Type B pancreatic cell (in vitro differentiated cells): ENCODE measurements around the gene SAMD14. TPM values are rescaled to one million over a fixed set of nuclear protein-coding genes. Genes with fewer than 3 reads are reported as not detected.

Source experiments
- DNase-seq: peaks from one replicate; pipeline ENCODE4 v3.0.0; 2021; ENCODE audit warnings: mixed read lengths; ENCODE audit not compliant: unreplicated experiment; ENCODE audit errors: extremely low spot score
- H3K27ac Mint-ChIP-seq: 2 replicates; pipeline ENCODE4 v1.8.0; 2021; ENCODE audit warnings: mild to moderate bottlenecking, mixed read lengths
- H3K27me3 Mint-ChIP-seq: 2 replicates; pipeline ENCODE4 v1.8.0; 2021; ENCODE audit warnings: mixed read lengths
- H3K36me3 Mint-ChIP-seq: 2 replicates; pipeline ENCODE4 v1.8.0; 2021; ENCODE audit warnings: mixed read lengths
- H3K4me1 Mint-ChIP-seq: one replicate; pipeline ENCODE4 v1.8.0; 2021; ENCODE audit warnings: mixed read lengths; ENCODE audit not compliant: unreplicated experiment
- H3K4me3 Mint-ChIP-seq: 2 replicates; pipeline ENCODE4 v1.8.0; 2021; ENCODE audit warnings: mild to moderate bottlenecking, mixed read lengths
- H3K9me3 Mint-ChIP-seq: 2 replicates; pipeline ENCODE4 v1.8.0; 2021; ENCODE audit warnings: mixed read lengths
- CTCF ChIP-seq: fragments of 200-600 bp; sonication (generic); conservative IDR thresholded peaks from 2 replicates; pipeline ENCODE4 v1.5.0; 2021; ENCODE audit warnings: antibody characterized with exemption, mild to moderate bottlenecking
- long read RNA-seq: library from polyadenylated mRNA; unstranded; transcript quantifications from one replicate; pipeline ENCODE4 v2.0.0, GENCODE V29; 2020
- total RNA-seq: library from RNA; stranded (reverse); gene quantifications from 2 replicates; pipeline ENCODE4 v1.2.1, GENCODE V29; 2021; ENCODE audit warnings: low replicate concordance

The SAMD14 gene
- total RNA-seq: 2.2 and 14.1 TPM in 2 replicates
- long read RNA-seq: 0 reads

GRCh38 chr17:50129728-50130558, at the start of gene SAMD14:
Gene SAMD14 (minus strand): TSS chr17:50130160. CDS start chr17:50124959, 5,201 bp downstream.
- no peak for DNase-seq
- peak within 1 kb of the TSS; percentile 85 for H3K27ac Mint-ChIP-seq

GRCh38 chr17:50177983-50178834, 48.2 kb upstream of the SAMD14 start:
- TF ChIP-seq CTCF: peak; percentile 58
- Mint-ChIP-seq H3K27ac (peak overlapping the region; percentile 80), H3K4me1 (peaks cover 38% of the 10 kb centered on the region), H3K27me3 (peaks cover 14% of the 10 kb centered on the region), H3K9me3 (no peaks in the 10 kb centered on the region), H3K36me3 (no peaks in the 10 kb centered on the region), H3K4me3 (peak overlapping the region; percentile 80)
- DNase-seq: no peak

More at GRCh38 chr17:50129728-50130558, at the start of gene SAMD14:
- peak within 1 kb of the TSS; percentile 96 for H3K4me3 Mint-ChIP-seq
- H3K27me3 Mint-ChIP-seq: peaks cover 22% of the 10 kb centered on the region
- no peak for TF ChIP-seq CTCF
- H3K4me1 Mint-ChIP-seq: peaks cover 20% of the 10 kb centered on the region
- no peaks in the 10 kb centered on the region for H3K36me3 Mint-ChIP-seq
- H3K9me3 Mint-ChIP-seq: no peaks in the 10 kb centered on the region

- Mint-ChIP-seq H3K27me3 (peaks cover 9% of the 10 kb centered on the region), H3K4me3 (no peak overlapping the region), H3K36me3 (no peaks in the 10 kb centered on the region), H3K27ac (no peak overlapping the region), H3K4me1 (peaks cover 45% of the 10 kb centered on the region), H3K9me3 (no peaks in the 10 kb centered on the region)
- TF ChIP-seq CTCF: no peak
- DNase-seq: no peak
Observed at GRCh38 chr17:50177476-50177875, 47.5 kb upstream of the SAMD14 start.

- Mint-ChIP-seq H3K27ac (peak overlapping the region; percentile 77), H3K27me3 (peaks cover 7% of the 10 kb centered on the region), H3K4me3 (no peak overlapping the region), H3K4me1 (peaks cover 42% of the 10 kb centered on the region), H3K9me3 (no peaks in the 10 kb centered on the region), H3K36me3 (no peaks in the 10 kb centered on the region)
- no peak for DNase-seq
- peak; percentile 27 for TF ChIP-seq CTCF
Observed at GRCh38 chr17:50176559-50177357, 46.8 kb upstream of the SAMD14 start.
